ENCODE measurements around the gene ENOX1.

Gene ENOX1

GRCh38 chr13:43773602-43774001 is 13.2 kb downstream of the ENOX1 start:
- Histone ChIP-seq H3K27ac (ENCODE audit: low read depth in 2 of 2, low read length in 2 of 2) (no peak overlapping the region), H3K4me3 (ENCODE audit: low read length in 2 of 2) (no peak overlapping the region), H3K9ac (ENCODE audit: low read depth in 1 of 2, low read length in 2 of 2) (no peak overlapping the region), H3K9me3 (ENCODE audit: control insufficient read depth in 2 of 2, low read length in 2 of 2) (no peaks in the 10 kb centered on the region), H3K27me3 (ENCODE audit: control insufficient read depth in 2 of 2, insufficient read depth in 2 of 2, low read length in 2 of 2) (no peaks in the 10 kb centered on the region), H3K36me3 (ENCODE audit: control insufficient read depth in 2 of 2, insufficient read depth in 2 of 2, low read length in 2 of 2) (no peaks in the 10 kb centered on the region), H3K4me1 (ENCODE audit: control insufficient read depth in 2 of 2, insufficient read depth in 2 of 2, low read length in 2 of 2) (no peaks in the 10 kb centered on the region)

- no peaks in the 10 kb centered on the region for H3K9me3 ChIP-seq (ENCODE audit: control insufficient read depth in 2 of 2, low read length in 2 of 2)
- no peaks in the 10 kb centered on the region for H3K4me1 ChIP-seq (ENCODE audit: control insufficient read depth in 2 of 2, insufficient read depth in 2 of 2, low read length in 2 of 2)
- H3K36me3 ChIP-seq (ENCODE audit: control insufficient read depth in 2 of 2, insufficient read depth in 2 of 2, low read length in 2 of 2): no peaks in the 10 kb centered on the region
- H3K27ac ChIP-seq (ENCODE audit: low read depth in 2 of 2, low read length in 2 of 2): no peak overlapping the region
- no peaks in the 10 kb centered on the region for H3K27me3 ChIP-seq (ENCODE audit: control insufficient read depth in 2 of 2, insufficient read depth in 2 of 2, low read length in 2 of 2)
- H3K9ac ChIP-seq (ENCODE audit: low read depth in 1 of 2, low read length in 2 of 2): no peak overlapping the region
- H3K4me3 ChIP-seq (ENCODE audit: low read length in 2 of 2): no peak overlapping the region
Measured at GRCh38 chr13:43770871-43771270, 15.9 kb downstream of the ENOX1 start.

- Histone ChIP-seq H3K9me3 (ENCODE audit: control insufficient read depth in 2 of 2, low read length in 2 of 2) (no peaks in the 10 kb centered on the region), H3K27me3 (ENCODE audit: control insufficient read depth in 2 of 2, insufficient read depth in 2 of 2, low read length in 2 of 2) (no peaks in the 10 kb centered on the region), H3K4me3 (ENCODE audit: low read length in 2 of 2) (no peak overlapping the region), H3K36me3 (ENCODE audit: control insufficient read depth in 2 of 2, insufficient read depth in 2 of 2, low read length in 2 of 2) (no peaks in the 10 kb centered on the region), H3K27ac (ENCODE audit: low read depth in 2 of 2, low read length in 2 of 2) (no peak overlapping the region), H3K9ac (ENCODE audit: low read depth in 1 of 2, low read length in 2 of 2) (no peak overlapping the region), H3K4me1 (ENCODE audit: control insufficient read depth in 2 of 2, insufficient read depth in 2 of 2, low read length in 2 of 2) (no peaks in the 10 kb centered on the region)
Measured at GRCh38 chr13:43769529-43769928, 17.2 kb downstream of the ENOX1 start.

- H3K4me3 ChIP-seq (ENCODE audit: low read length in 2 of 2): no peak overlapping the region
- no peaks in the 10 kb centered on the region for H3K36me3 ChIP-seq (ENCODE audit: control insufficient read depth in 2 of 2, insufficient read depth in 2 of 2, low read length in 2 of 2)
- H3K9ac ChIP-seq (ENCODE audit: low read depth in 1 of 2, low read length in 2 of 2): no peak overlapping the region
- H3K4me1 ChIP-seq (ENCODE audit: control insufficient read depth in 2 of 2, insufficient read depth in 2 of 2, low read length in 2 of 2): no peaks in the 10 kb centered on the region
- H3K27me3 ChIP-seq (ENCODE audit: control insufficient read depth in 2 of 2, insufficient read depth in 2 of 2, low read length in 2 of 2): no peaks in the 10 kb centered on the region
- no peaks in the 10 kb centered on the region for H3K9me3 ChIP-seq (ENCODE audit: control insufficient read depth in 2 of 2, low read length in 2 of 2)
- H3K27ac ChIP-seq (ENCODE audit: low read depth in 2 of 2, low read length in 2 of 2): no peak overlapping the region
Measured at GRCh38 chr13:43767341-43767931, 19.3 kb downstream of the ENOX1 start.

GRCh38 chr13:43766725-43767124 is 20.0 kb downstream of the ENOX1 start:
- Histone ChIP-seq H3K4me1 (ENCODE audit: control insufficient read depth in 2 of 2, insufficient read depth in 2 of 2, low read length in 2 of 2) (no peaks in the 10 kb centered on the region), H3K9me3 (ENCODE audit: control insufficient read depth in 2 of 2, low read length in 2 of 2) (no peaks in the 10 kb centered on the region), H3K4me3 (ENCODE audit: low read length in 2 of 2) (no peak overlapping the region), H3K27ac (ENCODE audit: low read depth in 2 of 2, low read length in 2 of 2) (no peak overlapping the region), H3K9ac (ENCODE audit: low read depth in 1 of 2, low read length in 2 of 2) (no peak overlapping the region), H3K27me3 (ENCODE audit: control insufficient read depth in 2 of 2, insufficient read depth in 2 of 2, low read length in 2 of 2) (no peaks in the 10 kb centered on the region), H3K36me3 (ENCODE audit: control insufficient read depth in 2 of 2, insufficient read depth in 2 of 2, low read length in 2 of 2) (no peaks in the 10 kb centered on the region)

- H3K9ac ChIP-seq (ENCODE audit: low read depth in 1 of 2, low read length in 2 of 2): no peak overlapping the region
- H3K27ac ChIP-seq (ENCODE audit: low read depth in 2 of 2, low read length in 2 of 2): no peak overlapping the region
- H3K36me3 ChIP-seq (ENCODE audit: control insufficient read depth in 2 of 2, insufficient read depth in 2 of 2, low read length in 2 of 2): no peaks in the 10 kb centered on the region
- H3K9me3 ChIP-seq (ENCODE audit: control insufficient read depth in 2 of 2, low read length in 2 of 2): no peaks in the 10 kb centered on the region
- H3K27me3 ChIP-seq (ENCODE audit: control insufficient read depth in 2 of 2, insufficient read depth in 2 of 2, low read length in 2 of 2): no peaks in the 10 kb centered on the region
- no peak overlapping the region for H3K4me3 ChIP-seq (ENCODE audit: low read length in 2 of 2)
- no peaks in the 10 kb centered on the region for H3K4me1 ChIP-seq (ENCODE audit: control insufficient read depth in 2 of 2, insufficient read depth in 2 of 2, low read length in 2 of 2)
Measured at GRCh38 chr13:43764349-43764748, 22.4 kb downstream of the ENOX1 start.

- H3K36me3 ChIP-seq (ENCODE audit: control insufficient read depth in 2 of 2, insufficient read depth in 2 of 2, low read length in 2 of 2): no peaks in the 10 kb centered on the region
- H3K9ac ChIP-seq (ENCODE audit: low read depth in 1 of 2, low read length in 2 of 2): no peak overlapping the region
- H3K4me3 ChIP-seq (ENCODE audit: low read length in 2 of 2): no peak overlapping the region
- H3K27me3 ChIP-seq (ENCODE audit: control insufficient read depth in 2 of 2, insufficient read depth in 2 of 2, low read length in 2 of 2): no peaks in the 10 kb centered on the region
- H3K9me3 ChIP-seq (ENCODE audit: control insufficient read depth in 2 of 2, low read length in 2 of 2): no peaks in the 10 kb centered on the region
- no peaks in the 10 kb centered on the region for H3K4me1 ChIP-seq (ENCODE audit: control insufficient read depth in 2 of 2, insufficient read depth in 2 of 2, low read length in 2 of 2)
- no peak overlapping the region for H3K27ac ChIP-seq (ENCODE audit: low read depth in 2 of 2, low read length in 2 of 2)
Measured at GRCh38 chr13:43763143-43763759, 23.5 kb downstream of the ENOX1 start.

GRCh38 chr13:43761616-43762315 is 25.0 kb downstream of the ENOX1 start:
- no peaks in the 10 kb centered on the region for H3K36me3 ChIP-seq (ENCODE audit: control insufficient read depth in 2 of 2, insufficient read depth in 2 of 2, low read length in 2 of 2)
- H3K27me3 ChIP-seq (ENCODE audit: control insufficient read depth in 2 of 2, insufficient read depth in 2 of 2, low read length in 2 of 2): no peaks in the 10 kb centered on the region
- no peak overlapping the region for H3K27ac ChIP-seq (ENCODE audit: low read depth in 2 of 2, low read length in 2 of 2)
- H3K4me1 ChIP-seq (ENCODE audit: control insufficient read depth in 2 of 2, insufficient read depth in 2 of 2, low read length in 2 of 2): no peaks in the 10 kb centered on the region
- no peak overlapping the region for H3K4me3 ChIP-seq (ENCODE audit: low read length in 2 of 2)
- H3K9ac ChIP-seq (ENCODE audit: low read depth in 1 of 2, low read length in 2 of 2): no peak overlapping the region
- no peaks in the 10 kb centered on the region for H3K9me3 ChIP-seq (ENCODE audit: control insufficient read depth in 2 of 2, low read length in 2 of 2)

GRCh38 chr13:43760257-43760656 is 26.5 kb downstream of the ENOX1 start:
- H3K9ac ChIP-seq (ENCODE audit: low read depth in 1 of 2, low read length in 2 of 2): no peak overlapping the region
- H3K4me3 ChIP-seq (ENCODE audit: low read length in 2 of 2): no peak overlapping the region
- H3K36me3 ChIP-seq (ENCODE audit: control insufficient read depth in 2 of 2, insufficient read depth in 2 of 2, low read length in 2 of 2): no peaks in the 10 kb centered on the region
- no peaks in the 10 kb centered on the region for H3K4me1 ChIP-seq (ENCODE audit: control insufficient read depth in 2 of 2, insufficient read depth in 2 of 2, low read length in 2 of 2)
- no peaks in the 10 kb centered on the region for H3K27me3 ChIP-seq (ENCODE audit: control insufficient read depth in 2 of 2, insufficient read depth in 2 of 2, low read length in 2 of 2)
- H3K9me3 ChIP-seq (ENCODE audit: control insufficient read depth in 2 of 2, low read length in 2 of 2): no peaks in the 10 kb centered on the region
- H3K27ac ChIP-seq (ENCODE audit: low read depth in 2 of 2, low read length in 2 of 2): no peak overlapping the region

- Histone ChIP-seq H3K4me1 (ENCODE audit: control insufficient read depth in 2 of 2, insufficient read depth in 2 of 2, low read length in 2 of 2) (no peaks in the 10 kb centered on the region), H3K27me3 (ENCODE audit: control insufficient read depth in 2 of 2, insufficient read depth in 2 of 2, low read length in 2 of 2) (no peaks in the 10 kb centered on the region), H3K27ac (ENCODE audit: low read depth in 2 of 2, low read length in 2 of 2) (no peak overlapping the region)
Measured at GRCh38 chr13:43758834-43759233, 27.9 kb downstream of the ENOX1 start.

More at GRCh38 chr13:43758834-43759233, 27.9 kb downstream of the ENOX1 start:
- Histone ChIP-seq H3K4me3 (ENCODE audit: low read length in 2 of 2) (no peak overlapping the region), H3K9me3 (ENCODE audit: control insufficient read depth in 2 of 2, low read length in 2 of 2) (no peaks in the 10 kb centered on the region), H3K36me3 (ENCODE audit: control insufficient read depth in 2 of 2, insufficient read depth in 2 of 2, low read length in 2 of 2) (no peaks in the 10 kb centered on the region), H3K9ac (ENCODE audit: low read depth in 1 of 2, low read length in 2 of 2) (no peak overlapping the region)

Data from mucosa of rectum (tissue), 2 donors.